ENCODE results near the gene CCDC15. TPM values are rescaled to one million over a fixed set of nuclear protein-coding genes. Genes with fewer than 3 reads are reported as not detected.

Gene CCDC15
- total and polyA plus RNA-seq, 2 of the 13 experiments (the other 11 are each of a cell fraction or from before 2014, with no cell fraction given) = 2.2 to 4.6 TPM

DNA sequence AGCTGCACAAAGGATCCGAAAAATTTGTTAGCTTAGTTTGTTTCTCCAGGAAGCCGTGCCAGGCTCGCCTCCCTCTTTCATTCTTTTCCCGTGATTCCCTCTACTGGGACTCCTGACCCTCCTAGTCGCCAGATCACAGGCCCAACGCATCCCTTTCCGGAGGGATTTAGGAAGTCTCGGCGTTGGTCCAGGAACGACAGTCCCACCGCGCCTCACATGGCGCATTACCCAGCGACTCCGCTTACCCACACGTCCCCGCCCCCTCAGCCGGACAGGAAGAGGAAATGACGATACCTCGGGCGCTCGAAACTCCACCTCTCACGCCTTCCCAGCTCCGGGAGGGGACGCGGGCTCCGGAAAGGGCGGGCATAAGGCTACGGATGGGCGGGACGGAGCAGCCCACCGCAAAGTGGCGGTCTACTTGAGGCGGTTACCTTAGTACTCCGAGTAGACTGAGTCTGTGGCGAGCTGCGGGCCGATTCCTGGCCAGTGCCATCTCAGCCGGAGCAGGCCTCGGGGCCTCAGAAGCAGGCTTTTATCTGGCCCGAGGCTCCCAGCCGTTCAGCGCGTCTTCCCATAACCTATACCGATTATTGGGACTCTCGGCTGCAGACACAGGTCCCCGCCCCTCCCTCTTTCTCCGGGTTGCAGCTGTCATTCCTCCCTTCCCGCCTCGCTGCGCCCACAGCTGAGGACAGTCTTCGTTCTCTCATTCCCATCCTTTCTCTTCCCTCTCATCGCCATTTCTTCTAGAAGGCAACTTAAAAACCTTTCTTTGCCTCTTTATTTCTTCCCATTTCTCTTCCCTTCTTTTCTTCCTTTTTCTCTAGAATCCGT, at the start of gene CCDC15 (continued):
- TF ChIP-seq, protein P1, sequence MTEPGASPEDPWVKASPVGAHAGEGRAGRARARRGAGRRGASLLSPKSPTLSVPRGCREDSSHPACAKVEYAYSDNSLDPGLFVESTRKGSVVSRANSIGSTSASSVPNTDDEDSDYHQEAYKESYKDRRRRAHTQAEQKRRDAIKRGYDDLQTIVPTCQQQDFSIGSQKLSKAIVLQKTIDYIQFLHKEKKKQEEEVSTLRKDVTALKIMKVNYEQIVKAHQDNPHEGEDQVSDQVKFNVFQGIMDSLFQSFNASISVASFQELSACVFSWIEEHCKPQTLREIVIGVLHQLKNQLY (CRISPR knock-in tag; IDR thresholded peaks at IDR 0.05) = peak; percentile 33; the same call in 1 of the 2 replicates
- TF ChIP-seq ZNF431 (CRISPR knock-in tag; IDR thresholded peaks at IDR 0.05; ENCODE audit: borderline replicate concordance, low read depth) (no peak; the same call in 1 of the 2 replicates), ATF7 (IDR thresholded peaks at IDR 0.05) (no peak), ATF7 (CRISPR knock-in tag; IDR thresholded peaks at IDR 0.05) (peak; percentile 53; the same call in 1 of the 2 replicates), LCORL (IDR thresholded peaks at IDR 0.05) (no peak), LCORL (CRISPR knock-in tag; IDR thresholded peaks at IDR 0.05) (peak; percentile 83), ZNF143 (CRISPR knock-in tag; IDR thresholded peaks at IDR 0.05) (peak; percentile 80), ZNF232 (CRISPR knock-in tag; IDR thresholded peaks at IDR 0.05; ENCODE audit: borderline replicate concordance) (peak; percentile 63; the same call in 1 of the 2 replicates), ZMYM4 (CRISPR knock-in tag; IDR thresholded peaks at IDR 0.05) (peak; percentile 90), MEF2D (CRISPR knock-in tag; IDR thresholded peaks at IDR 0.05) (0 out of 2 replicates have a peak, but pooled peaks have one; percentile 58), RBM39 (IDR thresholded peaks at IDR 0.05; ENCODE audit: low read depth, low read length, poor library complexity, severe bottlenecking) (peak; percentile 22), XRCC5 (optimal IDR thresholded peaks at IDR 0.05; ENCODE audit: low read length) (peak; percentile 64), NRL (CRISPR knock-in tag; IDR thresholded peaks at IDR 0.05; ENCODE audit: borderline replicate concordance) (peak; percentile 91; the same call in 1 of the 2 replicates), ZSCAN31 (CRISPR knock-in tag; IDR thresholded peaks at IDR 0.05; ENCODE audit: low read depth) (peak; percentile 38; the same call in 1 of the 2 replicates), NR1H2 (CRISPR knock-in tag; IDR thresholded peaks at IDR 0.05; ENCODE audit: borderline replicate concordance, low read depth) (no peak), ZNF850 (CRISPR knock-in tag; conservative IDR thresholded peaks at IDR 0.05) (no peak), ZNF792 (CRISPR knock-in tag; IDR thresholded peaks at IDR 0.05) (no peak), MED8 (CRISPR knock-in tag; IDR thresholded peaks at IDR 0.05; ENCODE audit: insufficient replicate concordance) (peak; percentile 58), MBD4 (IDR thresholded peaks at IDR 0.05; ENCODE audit: borderline replicate concordance, low read length) (no peak)
- TF ChIP-seq, protein P2, sequence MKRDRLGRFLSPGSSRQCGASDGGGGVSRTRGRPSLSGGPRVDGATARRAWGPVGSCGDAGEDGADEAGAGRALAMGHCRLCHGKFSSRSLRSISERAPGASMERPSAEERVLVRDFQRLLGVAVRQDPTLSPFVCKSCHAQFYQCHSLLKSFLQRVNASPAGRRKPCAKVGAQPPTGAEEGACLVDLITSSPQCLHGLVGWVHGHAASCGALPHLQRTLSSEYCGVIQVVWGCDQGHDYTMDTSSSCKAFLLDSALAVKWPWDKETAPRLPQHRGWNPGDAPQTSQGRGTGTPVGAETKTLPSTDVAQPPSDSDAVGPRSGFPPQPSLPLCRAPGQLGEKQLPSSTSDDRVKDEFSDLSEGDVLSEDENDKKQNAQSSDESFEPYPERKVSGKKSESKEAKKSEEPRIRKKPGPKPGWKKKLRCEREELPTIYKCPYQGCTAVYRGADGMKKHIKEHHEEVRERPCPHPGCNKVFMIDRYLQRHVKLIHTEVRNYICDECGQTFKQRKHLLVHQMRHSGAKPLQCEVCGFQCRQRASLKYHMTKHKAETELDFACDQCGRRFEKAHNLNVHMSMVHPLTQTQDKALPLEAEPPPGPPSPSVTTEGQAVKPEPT (CRISPR knock-in tag; IDR thresholded peaks at IDR 0.05; ENCODE audit: low read depth) = no peak
- TF ChIP-seq, protein P3, sequence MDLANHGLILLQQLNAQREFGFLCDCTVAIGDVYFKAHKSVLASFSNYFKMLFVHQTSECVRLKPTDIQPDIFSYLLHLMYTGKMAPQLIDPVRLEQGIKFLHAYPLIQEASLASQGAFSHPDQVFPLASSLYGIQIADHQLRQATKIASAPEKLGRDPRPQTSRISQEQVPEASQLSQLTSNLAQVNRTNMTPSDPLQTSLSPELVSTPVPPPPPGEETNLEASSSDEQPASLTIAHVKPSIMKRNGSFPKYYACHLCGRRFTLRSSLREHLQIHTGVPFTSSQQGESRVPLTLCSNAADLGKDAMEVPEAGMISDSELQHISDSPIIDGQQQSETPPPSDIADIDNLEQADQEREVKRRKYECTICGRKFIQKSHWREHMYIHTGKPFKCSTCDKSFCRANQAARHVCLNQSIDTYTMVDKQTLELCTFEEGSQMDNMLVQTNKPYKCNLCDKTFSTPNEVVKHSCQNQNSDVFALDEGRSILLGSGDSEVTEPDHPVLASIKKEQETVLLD (CRISPR knock-in tag; IDR thresholded peaks at IDR 0.05; ENCODE audit: low read depth) = peak; percentile 44; the same call in 1 of the 2 replicates
- TF ChIP-seq, protein P4, sequence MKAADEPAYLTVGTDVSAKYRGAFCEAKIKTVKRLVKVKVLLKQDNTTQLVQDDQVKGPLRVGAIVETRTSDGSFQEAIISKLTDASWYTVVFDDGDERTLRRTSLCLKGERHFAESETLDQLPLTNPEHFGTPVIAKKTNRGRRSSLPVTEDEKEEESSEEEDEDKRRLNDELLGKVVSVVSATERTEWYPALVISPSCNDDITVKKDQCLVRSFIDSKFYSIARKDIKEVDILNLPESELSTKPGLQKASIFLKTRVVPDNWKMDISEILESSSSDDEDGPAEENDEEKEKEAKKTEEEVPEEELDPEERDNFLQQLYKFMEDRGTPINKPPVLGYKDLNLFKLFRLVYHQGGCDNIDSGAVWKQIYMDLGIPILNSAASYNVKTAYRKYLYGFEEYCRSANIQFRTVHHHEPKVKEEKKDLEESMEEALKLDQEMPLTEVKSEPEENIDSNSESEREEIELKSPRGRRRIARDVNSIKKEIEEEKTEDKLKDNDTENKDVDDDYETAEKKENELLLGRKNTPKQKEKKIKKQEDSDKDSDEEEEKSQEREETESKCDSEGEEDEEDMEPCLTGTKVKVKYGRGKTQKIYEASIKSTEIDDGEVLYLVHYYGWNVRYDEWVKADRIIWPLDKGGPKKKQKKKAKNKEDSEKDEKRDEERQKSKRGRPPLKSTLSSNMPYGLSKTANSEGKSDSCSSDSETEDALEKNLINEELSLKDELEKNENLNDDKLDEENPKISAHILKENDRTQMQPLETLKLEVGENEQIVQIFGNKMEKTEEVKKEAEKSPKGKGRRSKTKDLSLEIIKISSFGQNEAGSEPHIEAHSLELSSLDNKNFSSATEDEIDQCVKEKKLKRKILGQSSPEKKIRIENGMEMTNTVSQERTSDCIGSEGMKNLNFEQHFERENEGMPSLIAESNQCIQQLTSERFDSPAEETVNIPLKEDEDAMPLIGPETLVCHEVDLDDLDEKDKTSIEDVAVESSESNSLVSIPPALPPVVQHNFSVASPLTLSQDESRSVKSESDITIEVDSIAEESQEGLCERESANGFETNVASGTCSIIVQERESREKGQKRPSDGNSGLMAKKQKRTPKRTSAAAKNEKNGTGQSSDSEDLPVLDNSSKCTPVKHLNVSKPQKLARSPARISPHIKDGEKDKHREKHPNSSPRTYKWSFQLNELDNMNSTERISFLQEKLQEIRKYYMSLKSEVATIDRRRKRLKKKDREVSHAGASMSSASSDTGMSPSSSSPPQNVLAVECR (CRISPR knock-in tag; IDR thresholded peaks at IDR 0.05; ENCODE audit: borderline replicate concordance) = peak; percentile 99

Measured in HepG2 (cell line).